ENCODE data around the gene UPF3A. TPM values are rescaled to one million over a fixed set of nuclear protein-coding genes. Genes with fewer than 3 reads are reported as not detected.

UPF3A gene
- total and polyA plus RNA-seq, 7 donors, result 15.1 to 33.6 (median 20.0) TPM

DNA sequence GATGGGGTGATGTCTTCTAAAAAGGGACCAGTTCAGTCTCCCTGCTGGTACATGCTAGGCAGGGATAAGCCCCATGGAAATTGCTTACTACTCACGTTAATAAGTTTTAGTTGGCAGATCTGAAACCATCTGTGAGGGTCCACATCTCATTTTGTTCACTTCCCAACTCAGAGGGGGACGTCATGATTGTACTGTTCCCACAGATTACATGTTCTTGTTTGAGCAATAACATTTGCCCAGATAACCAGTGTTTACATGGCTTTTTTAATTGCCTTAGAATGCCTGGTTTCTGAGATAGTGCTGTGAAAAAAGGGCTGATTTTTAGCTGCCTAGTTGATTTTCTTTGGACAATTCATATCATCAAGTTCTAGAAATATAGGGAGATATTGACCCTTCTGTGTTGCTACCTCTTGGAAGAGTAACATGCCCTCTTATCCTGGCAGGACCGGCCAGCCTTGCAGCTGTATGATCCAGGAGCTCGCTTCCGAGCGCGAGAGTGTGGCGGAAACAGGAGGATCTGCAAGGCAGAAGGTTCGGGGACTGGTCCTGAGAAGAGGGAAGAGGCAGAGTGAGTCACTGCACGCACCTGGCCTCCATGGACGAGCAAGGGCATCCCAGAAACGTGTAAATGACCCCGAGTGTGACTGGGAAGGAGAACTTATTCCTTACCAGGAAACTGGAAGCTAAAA, 23.1 kb downstream of the UPF3A start:
- no peak overlapping the region for H3K27ac ChIP-seq
- no peaks in the 10 kb centered on the region for H3K4me1 ChIP-seq
- no peaks in the 10 kb centered on the region for H3K27me3 ChIP-seq (ENCODE audit: insufficient read depth in 3 of 3, low read length in 2 of 3)
- H3K4me3 ChIP-seq, result no peak overlapping the region
- DNase-seq, result peak in 1 of 2 donors; percentile 36
- 91 to 95% (median 93%) methylated on average over 13 of the region's 13 CpGs for WGBS, 3 donors
- H3K9me3 ChIP-seq, result no peaks in the 10 kb centered on the region
- ATAC-seq, result no peak
- TF ChIP-seq, protein P1, sequence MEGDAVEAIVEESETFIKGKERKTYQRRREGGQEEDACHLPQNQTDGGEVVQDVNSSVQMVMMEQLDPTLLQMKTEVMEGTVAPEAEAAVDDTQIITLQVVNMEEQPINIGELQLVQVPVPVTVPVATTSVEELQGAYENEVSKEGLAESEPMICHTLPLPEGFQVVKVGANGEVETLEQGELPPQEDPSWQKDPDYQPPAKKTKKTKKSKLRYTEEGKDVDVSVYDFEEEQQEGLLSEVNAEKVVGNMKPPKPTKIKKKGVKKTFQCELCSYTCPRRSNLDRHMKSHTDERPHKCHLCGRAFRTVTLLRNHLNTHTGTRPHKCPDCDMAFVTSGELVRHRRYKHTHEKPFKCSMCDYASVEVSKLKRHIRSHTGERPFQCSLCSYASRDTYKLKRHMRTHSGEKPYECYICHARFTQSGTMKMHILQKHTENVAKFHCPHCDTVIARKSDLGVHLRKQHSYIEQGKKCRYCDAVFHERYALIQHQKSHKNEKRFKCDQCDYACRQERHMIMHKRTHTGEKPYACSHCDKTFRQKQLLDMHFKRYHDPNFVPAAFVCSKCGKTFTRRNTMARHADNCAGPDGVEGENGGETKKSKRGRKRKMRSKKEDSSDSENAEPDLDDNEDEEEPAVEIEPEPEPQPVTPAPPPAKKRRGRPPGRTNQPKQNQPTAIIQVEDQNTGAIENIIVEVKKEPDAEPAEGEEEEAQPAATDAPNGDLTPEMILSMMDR (IDR thresholded peaks at IDR 0.05), result no peak
- peaks cover 5 to 82% of the 10 kb centered on the region in 2 donors for H3K36me3 ChIP-seq (ENCODE audit: insufficient read depth in 1 of 2, low read depth in 1 of 2)
- intact Hi-C loops (cut with DNase I), result no loop called here

DNA sequence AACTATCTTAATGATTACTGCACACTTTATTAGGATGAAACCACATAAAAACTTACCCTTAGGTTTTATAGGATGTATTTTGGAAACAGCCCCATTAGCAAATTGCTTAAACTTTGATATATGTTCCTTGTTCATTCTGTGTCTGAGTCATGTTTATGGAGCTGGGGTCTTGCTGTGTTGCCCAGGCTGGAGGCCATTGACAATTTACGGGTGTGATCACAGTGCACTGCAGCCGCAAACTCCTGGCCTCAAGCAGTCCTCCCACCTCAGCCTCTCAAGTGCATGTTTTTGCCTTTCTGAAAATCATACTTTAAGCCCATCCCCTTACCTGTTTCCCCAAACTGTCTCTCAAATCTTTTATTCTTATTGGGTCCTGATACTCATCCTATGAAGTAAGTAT, 27.7 kb downstream of the UPF3A start:
- Histone ChIP-seq H3K9me3 (no peaks in the 10 kb centered on the region), H3K27ac (no peak overlapping the region), H3K4me3 (no peak overlapping the region), H3K27me3 (ENCODE audit: insufficient read depth in 3 of 3, low read length in 2 of 3) (no peaks in the 10 kb centered on the region), H3K36me3 (ENCODE audit: insufficient read depth in 1 of 2, low read depth in 1 of 2) (peaks cover 5 to 37% of the 10 kb centered on the region in 2 donors), H3K4me1 (peaks cover 13% of the 10 kb centered on the region)
- TF ChIP-seq, protein P1 (IDR thresholded peaks at IDR 0.05), result no peak
- ATAC-seq (no peak), DNase-seq (no peak)
- intact Hi-C loops (cut with DNase I), result no loop called here
- WGBS, 3 donors, result 96 to 98% (median 97%) methylated on average over 2 of the region's 2 CpGs

DNA sequence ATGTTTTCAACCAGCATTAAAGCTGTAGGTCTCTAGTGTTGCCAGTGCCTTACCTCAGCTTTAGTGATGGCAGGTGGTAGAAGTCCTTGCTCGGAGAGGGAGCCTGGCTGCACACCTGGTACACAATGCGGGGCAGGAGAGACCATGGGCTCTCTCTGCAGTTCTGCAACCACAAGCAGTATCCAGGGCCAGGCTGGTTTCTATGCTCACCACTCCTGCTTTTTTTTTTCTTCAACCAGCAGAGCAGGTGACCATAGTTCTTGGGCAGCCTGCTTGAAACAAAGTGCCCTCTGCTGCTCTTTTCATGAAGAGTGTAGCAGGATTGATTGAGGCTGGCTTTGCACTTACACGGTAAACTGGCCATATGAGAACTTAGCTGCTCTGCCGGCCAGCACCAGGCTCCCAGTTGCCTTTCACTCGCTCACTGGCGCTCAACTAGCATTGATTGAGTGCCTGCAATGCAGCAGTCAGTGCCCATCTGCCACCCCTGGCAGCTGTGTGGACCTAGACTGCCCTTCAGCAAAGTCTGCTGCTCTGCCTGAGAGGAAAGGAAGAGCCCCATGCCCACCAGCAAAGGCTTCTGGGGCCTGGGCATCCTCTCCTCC, 28.5 kb downstream of the UPF3A start:
- intact Hi-C loops (cut with DNase I), result no loop called here
- 40 to 49% (median 43%) methylated on average over 6 of the region's 6 CpGs for WGBS, 3 donors
- Histone ChIP-seq H3K4me3 (no peak overlapping the region), H3K36me3 (ENCODE audit: insufficient read depth in 1 of 2, low read depth in 1 of 2) (peaks cover 5 to 29% of the 10 kb centered on the region in 2 donors), H3K27me3 (ENCODE audit: insufficient read depth in 3 of 3, low read length in 2 of 3) (no peaks in the 10 kb centered on the region), H3K27ac (no peak overlapping the region), H3K9me3 (no peaks in the 10 kb centered on the region), H3K4me1 (peaks cover 13% of the 10 kb centered on the region)
- TF ChIP-seq, protein P1 (IDR thresholded peaks at IDR 0.05), result no peak
- DNase-seq (peak in 1 of 2 donors; percentile 20), ATAC-seq (no peak)

DNA sequence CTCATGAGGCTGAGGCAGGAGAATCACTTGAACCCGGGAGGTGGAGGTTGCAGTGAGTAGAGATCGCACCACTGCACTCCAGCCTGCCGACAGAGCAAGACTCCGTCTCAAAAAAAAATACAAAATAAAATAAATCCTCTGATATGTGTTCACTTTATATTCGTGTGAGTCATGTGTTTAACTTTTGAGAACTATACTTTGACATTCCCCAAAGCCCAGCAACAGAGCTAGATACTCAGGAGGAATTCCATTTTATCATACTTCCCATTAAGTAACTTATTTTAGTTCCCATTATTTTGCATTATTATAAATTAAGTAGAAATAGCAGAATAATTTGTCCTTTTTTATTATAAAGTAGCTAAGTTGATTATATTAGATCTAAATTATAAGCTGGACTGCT, 29.6 kb downstream of the UPF3A start:
- ATAC-seq (no peak), DNase-seq (peak in 1 of 2 donors; percentile 10)
- TF ChIP-seq, protein P1 (IDR thresholded peaks at IDR 0.05), result no peak
- 67 to 71% (median 68%) methylated on average over 5 of the region's 5 CpGs for WGBS, 3 donors
- H3K9me3 ChIP-seq, result no peaks in the 10 kb centered on the region
- no peak overlapping the region for H3K4me3 ChIP-seq
- H3K27me3 ChIP-seq (ENCODE audit: insufficient read depth in 3 of 3, low read length in 2 of 3), result no peaks in the 10 kb centered on the region
- intact Hi-C loops (cut with DNase I), result no loop called here
- H3K36me3 ChIP-seq (ENCODE audit: insufficient read depth in 1 of 2, low read depth in 1 of 2), result peaks cover 5 to 21% of the 10 kb centered on the region in 2 donors
- peaks cover 22% of the 10 kb centered on the region for H3K4me1 ChIP-seq
- H3K27ac ChIP-seq, result no peak overlapping the region

Measured in psoas muscle (tissue), 8 donors.